C4-2B (cell line): ENCODE data around the gene VCL.

Experiments used
- CTCF ChIP-seq: fragments of 450-650 bp; conservative IDR thresholded peaks from 2 replicates; pipeline ENCODE4 v1.5.1; 2017; ENCODE audit warnings: mild to moderate bottlenecking
- ZFX ChIP-seq: fragments of 450-650 bp; IDR thresholded peaks from 2 replicates; pipeline ENCODE4 v1.6.1; 2017

GRCh38 chr10:73983096-73984047 lies 14.5 kb upstream of the VCL start:
- TF ChIP-seq CTCF (no peak), ZFX (no peak)
